ENCODE results near the gene MTCH2. TPM values are rescaled to one million over a fixed set of nuclear protein-coding genes. Genes with fewer than 3 reads are reported as not detected.

Gene MTCH2
- total RNA-seq, 1 donor from 2014 or later: 107 TPM

- TF ChIP-seq, protein P1, sequence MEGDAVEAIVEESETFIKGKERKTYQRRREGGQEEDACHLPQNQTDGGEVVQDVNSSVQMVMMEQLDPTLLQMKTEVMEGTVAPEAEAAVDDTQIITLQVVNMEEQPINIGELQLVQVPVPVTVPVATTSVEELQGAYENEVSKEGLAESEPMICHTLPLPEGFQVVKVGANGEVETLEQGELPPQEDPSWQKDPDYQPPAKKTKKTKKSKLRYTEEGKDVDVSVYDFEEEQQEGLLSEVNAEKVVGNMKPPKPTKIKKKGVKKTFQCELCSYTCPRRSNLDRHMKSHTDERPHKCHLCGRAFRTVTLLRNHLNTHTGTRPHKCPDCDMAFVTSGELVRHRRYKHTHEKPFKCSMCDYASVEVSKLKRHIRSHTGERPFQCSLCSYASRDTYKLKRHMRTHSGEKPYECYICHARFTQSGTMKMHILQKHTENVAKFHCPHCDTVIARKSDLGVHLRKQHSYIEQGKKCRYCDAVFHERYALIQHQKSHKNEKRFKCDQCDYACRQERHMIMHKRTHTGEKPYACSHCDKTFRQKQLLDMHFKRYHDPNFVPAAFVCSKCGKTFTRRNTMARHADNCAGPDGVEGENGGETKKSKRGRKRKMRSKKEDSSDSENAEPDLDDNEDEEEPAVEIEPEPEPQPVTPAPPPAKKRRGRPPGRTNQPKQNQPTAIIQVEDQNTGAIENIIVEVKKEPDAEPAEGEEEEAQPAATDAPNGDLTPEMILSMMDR (IDR thresholded peaks at IDR 0.05): no peak
- DNase-seq (ENCODE audit: low spot score): no peak
- Mint-ChIP-seq H3K4me1 (ENCODE audit: low read depth) (peaks cover 8% of the 10 kb centered on the region), H3K9me3 (ENCODE audit: low read depth) (no peaks in the 10 kb centered on the region), H3K27ac (ENCODE audit: unreplicated experiment) (no peak overlapping the region), H3K36me3 (ENCODE audit: low read depth) (peaks cover 2% of the 10 kb centered on the region), H3K27me3 (ENCODE audit: low read depth) (peaks cover 35% of the 10 kb centered on the region), H3K4me3 (ENCODE audit: unreplicated experiment) (no peak overlapping the region)
Measured at GRCh38 chr11:47591764-47592163, 50.6 kb downstream of the MTCH2 start.

DNA sequence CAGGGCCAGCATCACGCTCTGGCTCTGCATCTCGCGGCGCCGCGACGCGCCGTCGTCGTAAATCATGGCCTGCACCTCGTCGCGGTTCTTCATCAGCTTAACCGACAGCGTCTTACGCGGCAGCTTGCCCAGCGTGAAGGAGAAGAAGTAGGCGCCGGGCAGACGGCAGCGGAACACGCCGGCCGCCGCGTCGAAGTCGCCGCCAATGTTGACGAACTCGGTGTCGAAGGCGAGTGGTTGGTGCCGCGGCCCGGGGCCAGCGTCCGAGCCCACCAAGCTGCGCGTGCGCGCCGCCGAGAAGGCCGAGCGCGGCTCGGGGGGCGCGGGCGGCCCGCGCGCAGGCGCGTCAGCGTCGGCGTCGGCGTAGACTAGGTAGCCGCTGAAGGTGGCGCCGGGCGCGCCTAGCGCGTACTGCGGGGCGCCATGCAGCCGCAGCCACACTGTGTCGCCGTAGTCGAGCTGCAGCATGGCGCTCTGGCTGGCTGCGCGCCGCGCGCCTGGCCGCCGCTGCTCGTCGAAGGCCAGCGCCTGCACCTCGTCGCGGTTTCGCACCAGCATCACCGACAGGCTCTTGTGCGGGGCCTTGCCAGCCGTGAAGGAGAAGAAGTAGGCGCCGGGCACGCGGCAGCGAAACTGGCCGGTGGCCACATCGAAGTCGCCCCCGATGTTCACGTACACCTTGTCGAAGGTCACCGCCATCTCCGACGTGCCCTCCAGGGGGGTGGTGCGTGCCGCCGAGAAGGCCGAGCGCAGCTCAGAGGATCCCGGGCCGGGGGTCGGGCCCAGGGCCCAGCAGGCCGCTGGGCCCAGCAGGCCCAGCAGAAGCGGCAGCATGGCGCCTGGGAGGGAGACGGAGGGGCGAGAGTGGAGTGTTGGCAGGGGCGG, 52.1 kb downstream of the MTCH2 start:
- H3K36me3 Mint-ChIP-seq (ENCODE audit: low read depth): no peaks in the 10 kb centered on the region
- TF ChIP-seq, protein P1 (IDR thresholded peaks at IDR 0.05): no peak
- peaks cover 8% of the 10 kb centered on the region for H3K4me1 Mint-ChIP-seq (ENCODE audit: low read depth)
- no peak overlapping the region for H3K27ac Mint-ChIP-seq (ENCODE audit: unreplicated experiment)
- no peak for DNase-seq (ENCODE audit: low spot score)
- peaks cover 28% of the 10 kb centered on the region for H3K27me3 Mint-ChIP-seq (ENCODE audit: low read depth)
- H3K9me3 Mint-ChIP-seq (ENCODE audit: low read depth): no peaks in the 10 kb centered on the region
- no peak overlapping the region for H3K4me3 Mint-ChIP-seq (ENCODE audit: unreplicated experiment)

- Mint-ChIP-seq H3K36me3 (ENCODE audit: low read depth) (peaks cover 2% of the 10 kb centered on the region), H3K27me3 (ENCODE audit: low read depth) (peaks cover 23% of the 10 kb centered on the region), H3K9me3 (ENCODE audit: low read depth) (no peaks in the 10 kb centered on the region), H3K4me1 (ENCODE audit: low read depth) (peaks cover 8% of the 10 kb centered on the region), H3K4me3 (ENCODE audit: unreplicated experiment) (no peak overlapping the region), H3K27ac (ENCODE audit: unreplicated experiment) (no peak overlapping the region)
- TF ChIP-seq, protein P1 (IDR thresholded peaks at IDR 0.05): no peak
- DNase-seq (ENCODE audit: low spot score): peak; percentile 89
Measured at GRCh38 chr11:47589584-47589976, 52.8 kb downstream of the MTCH2 start.

GRCh38 chr11:47589118-47589517, 53.2 kb downstream of the MTCH2 start:
- TF ChIP-seq, protein P1 (IDR thresholded peaks at IDR 0.05): no peak
- Mint-ChIP-seq H3K27me3 (ENCODE audit: low read depth) (peaks cover 20% of the 10 kb centered on the region), H3K27ac (ENCODE audit: unreplicated experiment) (no peak overlapping the region), H3K4me3 (ENCODE audit: unreplicated experiment) (no peak overlapping the region), H3K36me3 (ENCODE audit: low read depth) (peaks cover 6% of the 10 kb centered on the region), H3K4me1 (ENCODE audit: low read depth) (peaks cover 8% of the 10 kb centered on the region), H3K9me3 (ENCODE audit: low read depth) (no peaks in the 10 kb centered on the region)
- peak; percentile 39 for DNase-seq (ENCODE audit: low spot score)

DNA sequence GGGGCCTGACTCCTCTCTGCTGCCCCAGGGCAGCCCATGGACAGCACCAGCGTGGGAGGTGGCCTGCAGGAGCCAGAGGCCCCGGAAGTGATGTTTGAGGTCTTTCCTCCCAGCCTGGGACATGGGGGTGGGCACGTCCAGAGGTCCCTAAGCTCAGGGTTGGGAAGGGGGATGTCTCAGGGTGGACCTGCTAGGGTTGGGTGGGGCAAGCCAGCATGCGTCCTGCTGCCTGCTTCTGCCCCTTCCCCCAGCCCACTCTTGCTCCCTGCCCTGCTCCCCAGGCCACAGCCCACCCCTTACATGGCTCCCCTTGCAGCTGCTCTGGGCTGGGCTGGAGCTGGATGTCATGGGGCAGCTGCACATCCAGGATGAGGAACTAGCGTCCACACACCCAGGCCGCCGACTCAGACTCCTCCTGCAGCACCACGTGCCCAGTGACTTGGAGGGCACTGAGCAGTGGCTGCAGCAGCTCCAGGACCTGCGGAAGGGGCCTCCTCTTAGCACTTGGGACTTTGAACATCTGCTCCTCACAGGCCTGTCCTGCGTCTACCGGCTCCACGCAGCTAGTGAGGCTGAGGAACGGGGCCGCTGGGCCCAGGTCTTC, 54.5 kb downstream of the MTCH2 start:
- H3K36me3 Mint-ChIP-seq (ENCODE audit: low read depth): peaks cover 13% of the 10 kb centered on the region
- H3K27ac Mint-ChIP-seq (ENCODE audit: unreplicated experiment): no peak overlapping the region
- H3K4me1 Mint-ChIP-seq (ENCODE audit: low read depth): no peaks in the 10 kb centered on the region
- peaks cover 10% of the 10 kb centered on the region for H3K27me3 Mint-ChIP-seq (ENCODE audit: low read depth)
- no peak overlapping the region for H3K4me3 Mint-ChIP-seq (ENCODE audit: unreplicated experiment)
- DNase-seq (ENCODE audit: low spot score): peak; percentile 89
- TF ChIP-seq, protein P1 (IDR thresholded peaks at IDR 0.05): no peak
- no peaks in the 10 kb centered on the region for H3K9me3 Mint-ChIP-seq (ENCODE audit: low read depth)
